Measurements from ENCODE around the gene C18orf32. TPM values are rescaled to one million over a fixed set of nuclear protein-coding genes. Genes with fewer than 3 reads are reported as not detected.

C18orf32 gene
- total RNA-seq, 1 experiment from 2014 or later: 24.4 TPM

DNA sequence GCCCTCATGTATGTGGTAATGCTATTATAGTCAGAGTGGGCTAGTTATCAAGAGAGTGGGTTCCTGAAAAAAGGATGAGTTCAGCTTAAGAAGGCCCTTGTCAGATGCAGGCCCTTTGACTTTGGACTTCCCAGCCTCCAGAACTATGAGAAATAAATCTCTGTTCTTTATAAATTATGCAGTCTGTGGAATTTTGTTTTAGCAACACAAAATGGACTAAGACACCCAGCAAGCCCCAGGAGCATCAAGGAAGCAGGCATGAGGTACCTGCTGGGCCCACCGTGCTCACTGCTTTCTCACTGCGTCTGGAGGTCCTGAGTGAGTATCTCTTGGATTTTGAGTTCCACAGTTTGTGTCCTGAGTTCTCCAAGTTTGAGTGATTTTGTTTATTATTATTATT, 38.9 kb upstream of the C18orf32 start:
- no peak overlapping the region for H2AK5ac ChIP-seq (ENCODE audit: insufficient read length, low read length)
- TF ChIP-seq, protein P1, sequence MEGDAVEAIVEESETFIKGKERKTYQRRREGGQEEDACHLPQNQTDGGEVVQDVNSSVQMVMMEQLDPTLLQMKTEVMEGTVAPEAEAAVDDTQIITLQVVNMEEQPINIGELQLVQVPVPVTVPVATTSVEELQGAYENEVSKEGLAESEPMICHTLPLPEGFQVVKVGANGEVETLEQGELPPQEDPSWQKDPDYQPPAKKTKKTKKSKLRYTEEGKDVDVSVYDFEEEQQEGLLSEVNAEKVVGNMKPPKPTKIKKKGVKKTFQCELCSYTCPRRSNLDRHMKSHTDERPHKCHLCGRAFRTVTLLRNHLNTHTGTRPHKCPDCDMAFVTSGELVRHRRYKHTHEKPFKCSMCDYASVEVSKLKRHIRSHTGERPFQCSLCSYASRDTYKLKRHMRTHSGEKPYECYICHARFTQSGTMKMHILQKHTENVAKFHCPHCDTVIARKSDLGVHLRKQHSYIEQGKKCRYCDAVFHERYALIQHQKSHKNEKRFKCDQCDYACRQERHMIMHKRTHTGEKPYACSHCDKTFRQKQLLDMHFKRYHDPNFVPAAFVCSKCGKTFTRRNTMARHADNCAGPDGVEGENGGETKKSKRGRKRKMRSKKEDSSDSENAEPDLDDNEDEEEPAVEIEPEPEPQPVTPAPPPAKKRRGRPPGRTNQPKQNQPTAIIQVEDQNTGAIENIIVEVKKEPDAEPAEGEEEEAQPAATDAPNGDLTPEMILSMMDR (conservative IDR thresholded peaks at IDR 0.05): no peak
- no peak overlapping the region for H2BK120ac ChIP-seq (ENCODE audit: low read depth, low read length, poor library complexity, severe bottlenecking)
- no peak overlapping the region for H3T11ph ChIP-seq (ENCODE audit: low read length)
- no peak overlapping the region for H3K4ac ChIP-seq (ENCODE audit: low read depth, low read length)
- no peak overlapping the region for H4K5ac ChIP-seq (ENCODE audit: insufficient read length, low read depth, low read length)
- no peak overlapping the region for H2BK12ac ChIP-seq (ENCODE audit: insufficient read length, low read depth, low read length)
- Mint-ChIP-seq H3K4me1 (peaks cover 24 to 26% of the 10 kb centered on the region in 2 experiments), H3K36me3 (ENCODE audit: insufficient read depth in 1 of 3, low read depth in 3 of 3) (peaks cover 8 to 12% (median 11%) of the 10 kb centered on the region in 3 experiments; a peak in 6 of 7 replicates), H3K27ac (no peak overlapping the region), H3K9me3 (peaks cover 9 to 11% of the 10 kb centered on the region in 2 experiments), H3K27me3 (ENCODE audit: low read depth) (0 out of 2 replicates have a peak, but pooled peaks cover 2% of the 10 kb centered on the region), H3K4me3 (no peak overlapping the region)
- no peaks in the 10 kb centered on the region for H3K79me2 ChIP-seq (ENCODE audit: insufficient read depth, low read length)
- no peak overlapping the region for H3K23ac ChIP-seq (ENCODE audit: insufficient read length, low read depth, low read length)
- WGBS (ENCODE audit: extremely low coverage, insufficient read length, low lambda C conversion rate): no CpG with 5 or more reads among the region's 2 CpGs
- H3K27ac ChIP-seq (ENCODE audit: insufficient read length, low read depth, low read length): no peak overlapping the region
- H3K27me3 ChIP-seq (ENCODE audit: insufficient read depth, low read length): no peaks in the 10 kb centered on the region
- H4K91ac ChIP-seq (ENCODE audit: insufficient read length, low read depth, low read length): no peak overlapping the region
- no peak overlapping the region for H2AFZ ChIP-seq (ENCODE audit: low read length)
- H3K4me2 ChIP-seq (ENCODE audit: insufficient read depth, insufficient read length, low read length): no peak overlapping the region
- no peak for DNase-seq
- H3K9me3 ChIP-seq (ENCODE audit: control insufficient read depth, low read depth, low read length): no peaks in the 10 kb centered on the region
- H3K56ac ChIP-seq (ENCODE audit: insufficient read length, low read depth, low read length): no peak overlapping the region
- H3K4me1 ChIP-seq (ENCODE audit: insufficient read depth, low read length): peaks cover 3% of the 10 kb centered on the region; the same call in 1 of the 2 replicates
- no peak overlapping the region for H4K8ac ChIP-seq (replicated peaks; ENCODE audit: insufficient read length, low read depth, low read length)
- no peak overlapping the region for H2BK20ac ChIP-seq (ENCODE audit: low read depth, low read length, poor library complexity, severe bottlenecking)
- H2BK5ac ChIP-seq (ENCODE audit: insufficient read length, low read length): no peak overlapping the region
- no peak overlapping the region for H3K14ac ChIP-seq (ENCODE audit: insufficient read depth, low read length)
- H3K79me1 ChIP-seq (ENCODE audit: insufficient read depth, low read depth, low read length, poor library complexity, severe bottlenecking): no peaks in the 10 kb centered on the region
- no peak overlapping the region for H3K9ac ChIP-seq (ENCODE audit: extremely low read depth, insufficient read length, low read length)
- no peak overlapping the region for H3K18ac ChIP-seq (ENCODE audit: insufficient read length, low read depth, low read length)
- no peaks in the 10 kb centered on the region for H3K23me2 ChIP-seq (ENCODE audit: insufficient read length, low read depth, low read length, poor library complexity, severe bottlenecking)
- no peaks in the 10 kb centered on the region for H4K20me1 ChIP-seq (ENCODE audit: control insufficient read depth, insufficient read depth, insufficient read length)
- H2BK15ac ChIP-seq (ENCODE audit: low read depth, low read length): no peak overlapping the region

All from H9 (cell line).